ENCODE measurements around the gene ACSS1.

- TF ChIP-seq EP300 (IDR thresholded peaks at IDR 0.05) (no peak), CTCF (IDR thresholded peaks at IDR 0.05) (no peak)
These were observed 76.7 kb downstream of the ACSS1 start for GRCh38 chr20:24981282-24981681.

All from upper lobe of left lung (tissue), 4 donors.